ENCODE results near the gene YARS1.
"Not testable (repeated sequence)": the region's sequence is repeated elsewhere in the genome, so short reads cannot be mapped to it uniquely, and the experiment has no call there.

YARS1 gene

GRCh38 chr1:32816676-32817158 lies 441 bp downstream of the YARS1 start:
- DNase-seq: no peak

- DNase-seq: no peak
These were observed 3.0 kb downstream of the YARS1 start for GRCh38 chr1:32813941-32814739.

GRCh38 chr1:32811917-32812316 lies 5.2 kb downstream of the YARS1 start:
- DNase-seq: no peak

- no peak for DNase-seq
These were observed 5.9 kb downstream of the YARS1 start for GRCh38 chr1:32811265-32811664.

GRCh38 chr1:32810358-32810757 lies 6.8 kb downstream of the YARS1 start:
- no peak for DNase-seq

GRCh38 chr1:32808580-32808979 lies 8.6 kb downstream of the YARS1 start:
- no peak for DNase-seq

- no peak for DNase-seq
These were observed 10.1 kb downstream of the YARS1 start for GRCh38 chr1:32806910-32807523.

GRCh38 chr1:32806290-32806689 lies 10.9 kb downstream of the YARS1 start:
- no peak for DNase-seq

GRCh38 chr1:32804460-32804859 lies 12.7 kb downstream of the YARS1 start:
- DNase-seq: not testable (repeated sequence)

- peak in 1 of 2 donors; percentile 63 for DNase-seq
These were observed 16.0 kb downstream of the YARS1 start for GRCh38 chr1:32801096-32801715.

- peak in 1 of 2 donors; percentile 72 for DNase-seq
These were observed 18.3 kb downstream of the YARS1 start for GRCh38 chr1:32798679-32799416.

GRCh38 chr1:32798191-32798590 lies 19.0 kb downstream of the YARS1 start:
- DNase-seq: no peak

- no peak for DNase-seq
These were observed 19.7 kb downstream of the YARS1 start for GRCh38 chr1:32797456-32797855.

- DNase-seq: not testable (repeated sequence)
These were observed 21.4 kb downstream of the YARS1 start for GRCh38 chr1:32795763-32796162.

GRCh38 chr1:32791881-32792280 lies 25.3 kb downstream of the YARS1 start:
- no peak for DNase-seq

- DNase-seq: not testable (repeated sequence)
These were observed 27.8 kb downstream of the YARS1 start for GRCh38 chr1:32789356-32789755.

GRCh38 chr1:32786856-32787255 lies 30.3 kb downstream of the YARS1 start:
- DNase-seq: peak in 1 of 2 donors; percentile 19

GRCh38 chr1:32784817-32785216 lies 32.3 kb downstream of the YARS1 start:
- DNase-seq: no peak

- no peak for DNase-seq
These were observed 33.3 kb downstream of the YARS1 start for GRCh38 chr1:32783851-32784250.

GRCh38 chr1:32782086-32782485 lies 35.1 kb downstream of the YARS1 start:
- no peak for DNase-seq

- DNase-seq: no peak
These were observed 36.4 kb downstream of the YARS1 start for GRCh38 chr1:32780628-32781234.

GRCh38 chr1:32780005-32780404 lies 37.2 kb downstream of the YARS1 start:
- DNase-seq: no peak

- no peak for DNase-seq
These were observed 37.9 kb downstream of the YARS1 start for GRCh38 chr1:32779242-32779641.
